Heart right ventricle (tissue), 16 donors: ENCODE data around the gene KIF6. TPM values are rescaled to one million over a fixed set of nuclear protein-coding genes. Genes with fewer than 3 reads are reported as not detected.

Experiments used
- ATAC-seq, 8 donors: fragments of 200-7000 bp; cut with Tn5 transposase; one replicate each; pipeline ENCODE4 v1.9.1; 2020; ENCODE audit warnings: mild to moderate bottlenecking in 8 of 8, moderate library complexity in 8 of 8, moderate number of reproducible peaks in 1 of 8
- DNase-seq, 2 donors: peaks; one replicate each; pipeline ENCODE4 v3.0.0-alpha.2; 2020
- H3K27ac ChIP-seq, 10 donors: fragments of 200-600 bp; sonication (generic) in 2 of 10; one replicate each; pipeline versions ENCODE4 v1.5.0 to v1.8.0; 2020 to 2022; ENCODE audit warnings: mild to moderate bottlenecking in 3 of 10
- H3K27me3 ChIP-seq, 7 donors: fragments of 200-600 bp; one replicate each; pipeline ENCODE4 v1.8.0; 2021 to 2022; ENCODE audit warnings: mild to moderate bottlenecking in 2 of 7
- H3K36me3 ChIP-seq, 9 donors: fragments of 200-600 bp; sonication (generic) in 1 of 9; one replicate each; pipeline versions ENCODE4 v1.5.0 to v1.8.0; 2020 to 2022; ENCODE audit warnings: mild to moderate bottlenecking in 2 of 9
- H3K4me1 ChIP-seq, 9 donors: fragments of 200-600 bp; sonication (generic) in 1 of 9; one replicate each; pipeline versions ENCODE4 v1.5.0 to v1.8.0; 2020 to 2022; ENCODE audit warnings: mild to moderate bottlenecking in 4 of 9
- H3K4me3 ChIP-seq, 10 donors: fragments of 200-600 bp; sonication (generic) in 2 of 10; one replicate each; pipeline versions ENCODE4 v1.5.0 to v1.8.0; 2020 to 2022; ENCODE audit warnings: mild to moderate bottlenecking in 7 of 10, moderate library complexity in 2 of 10
- H3K9me3 ChIP-seq, 11 donors: fragments of 200-600 bp in 10 of 11; sonication (generic) in 2 of 11; one replicate each; pipeline versions ENCODE4 v1.5.0 to v1.8.0; 2013 to 2022; ENCODE audit warnings: mild to moderate bottlenecking in 2 of 11, control low read depth in 1 of 11, moderate library complexity in 1 of 11
- WGBS, 2 donors: extraction: QIAGEN DNeasy Blood & Tissue Kit; methylation state at CpG; one replicate each; pipeline ENCODE4 v1.1.7; 2013; ENCODE audit warnings: inconsistent platforms in 1 of 2; 5-methylcytosine and 5-hydroxymethylcytosine counted together
- intact Hi-C, 10 donors: fragments of 100-400 bp; cut with DNase I; formaldehyde crosslinking; loops; one replicate each; pipeline versions ENCODE4 v1.11.1 to v1.14.2; 2022
- polyA plus RNA-seq, 2 donors: library from polyadenylated mRNA; stranded (reverse); fragments of 200-250 nt; gene quantifications; one replicate each; pipeline ENCODE4 v1.2.3, GENCODE V29; 2013
- total RNA-seq, 10 donors: library from RNA; stranded (reverse); fragmentation: NEBNext Ultra II Directional in 3 of 10; extraction: Animal tissue kit (Norgen Biotek cat#: 25700) in 3 of 10; gene quantifications; one replicate each; pipeline versions ENCODE4 v1.2.1 to v1.2.4, GENCODE V29; 2021 to 2023
- TF ChIP-seq, protein P1 (sequence below), 9 donors: fragments of 200-600 bp; sonication (generic) in 2 of 9; IDR thresholded peaks; one replicate each; pipeline versions ENCODE4 v1.5.0 to v1.8.0; 2021 to 2022; ENCODE audit warnings: antibody characterized with exemption in 9 of 9, mild to moderate bottlenecking in 5 of 9, moderate library complexity in 1 of 9
- donor health status: Arrhythmogenic right ventricular cardiomyopathy.
- donor health status: ischemic (EF 13 %, LVEDD 7.1; RV severe dilation, severe dysfunction).
- donor health status: healthy with polysubstance abuse.
- donor health status: DM: no; HTN: yes; CAD: no.
- donor health status: DM: no; HTN: no; CAD: no.
- donor health status: ischemic (EF 25% LVEDD 6.9; RV normal size, moderate dysfunction).
- donor health status: ischemic (EF 25% LVEDD 5.7; RV mildly dilated, moderate dysfunction).
- donor health status: healthy.
- donor health status: DM: yes; HTN: yes; CAD: no.
- donor health status: Ischemic cardiomyopathy.
- donor health status: ischemic (EF 35%, LVEDD 5.7; RV mildly dilated, moderate dysfunction).
- donor health status: nonischemic (EF 11% LVEDD 7.7; RV severe dilation, severe dysfunction).
- donor health status: DM: yes; HTN: yes; CAD: no.
- donor health status: PGD.
- donor health status: ischemic (EF 29% LVEDD 5.4; RV normal size, mild dysfunction).
- donor health status: nonischemic (EF 23%, LVEDD 6.1; RV moderate dilation, normal function).

The KIF6 gene
- total and polyA plus RNA-seq, 12 donors, result 0.01 to 1.6 (median 0.45) TPM; not detected in 2

GRCh38 chr6:39347206-39347605, 378.0 kb downstream of the KIF6 start:
- Histone ChIP-seq H3K27me3 (no peaks in the 10 kb centered on the region), H3K9me3 (no peaks in the 10 kb centered on the region), H3K4me3 (no peak overlapping the region), H3K36me3 (no peaks in the 10 kb centered on the region), H3K27ac (no peak overlapping the region), H3K4me1 (peaks cover 0 to 8% (median 0%) of the 10 kb centered on the region in 9 donors)
- 89 to 91% methylated on average over 6 of the region's 6 CpGs for WGBS, 2 donors
- intact Hi-C loops, result loop anchor here in 3 of 10 donors (5.0 to 10.0 kb wide), 3 partner anchors 958 to 1678 kb away; no protein-coding TSS in a partner anchor
- TF ChIP-seq, protein P1, sequence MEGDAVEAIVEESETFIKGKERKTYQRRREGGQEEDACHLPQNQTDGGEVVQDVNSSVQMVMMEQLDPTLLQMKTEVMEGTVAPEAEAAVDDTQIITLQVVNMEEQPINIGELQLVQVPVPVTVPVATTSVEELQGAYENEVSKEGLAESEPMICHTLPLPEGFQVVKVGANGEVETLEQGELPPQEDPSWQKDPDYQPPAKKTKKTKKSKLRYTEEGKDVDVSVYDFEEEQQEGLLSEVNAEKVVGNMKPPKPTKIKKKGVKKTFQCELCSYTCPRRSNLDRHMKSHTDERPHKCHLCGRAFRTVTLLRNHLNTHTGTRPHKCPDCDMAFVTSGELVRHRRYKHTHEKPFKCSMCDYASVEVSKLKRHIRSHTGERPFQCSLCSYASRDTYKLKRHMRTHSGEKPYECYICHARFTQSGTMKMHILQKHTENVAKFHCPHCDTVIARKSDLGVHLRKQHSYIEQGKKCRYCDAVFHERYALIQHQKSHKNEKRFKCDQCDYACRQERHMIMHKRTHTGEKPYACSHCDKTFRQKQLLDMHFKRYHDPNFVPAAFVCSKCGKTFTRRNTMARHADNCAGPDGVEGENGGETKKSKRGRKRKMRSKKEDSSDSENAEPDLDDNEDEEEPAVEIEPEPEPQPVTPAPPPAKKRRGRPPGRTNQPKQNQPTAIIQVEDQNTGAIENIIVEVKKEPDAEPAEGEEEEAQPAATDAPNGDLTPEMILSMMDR (IDR thresholded peaks at IDR 0.05), result no peak
- DNase-seq (no peak), ATAC-seq (no peak)

DNA sequence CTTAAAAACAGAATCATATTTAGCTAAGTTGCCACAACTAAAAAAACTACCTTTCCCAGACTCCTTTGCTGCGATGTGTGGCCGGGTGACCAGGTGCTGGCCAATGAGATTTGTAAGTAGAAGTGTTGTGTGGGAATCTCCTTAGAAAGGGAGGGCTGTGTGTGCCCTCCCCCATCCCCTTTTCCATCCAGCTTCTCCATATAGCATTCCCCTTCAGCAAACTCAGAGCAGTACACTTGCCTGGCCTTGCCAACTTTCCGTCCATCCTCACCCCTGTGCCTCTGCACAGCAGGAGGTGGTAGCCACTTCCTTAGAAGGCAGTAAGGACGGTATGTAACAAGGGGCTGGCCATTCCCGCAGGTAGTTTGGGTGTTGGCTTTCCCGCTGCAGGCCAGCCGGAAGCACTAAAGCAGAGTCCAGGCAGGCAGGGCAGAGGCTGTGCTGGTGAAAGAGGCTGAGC, 380.4 kb downstream of the KIF6 start:
- DNase-seq (no peak), ATAC-seq (peak in 1 of 8 donors; percentile 31)
- Histone ChIP-seq H3K36me3 (no peaks in the 10 kb centered on the region), H3K27me3 (peaks cover 0 to 8% (median 0%) of the 10 kb centered on the region in 7 donors), H3K9me3 (no peaks in the 10 kb centered on the region), H3K4me3 (no peak overlapping the region), H3K4me1 (peaks cover 0 to 12% (median 2%) of the 10 kb centered on the region in 9 donors), H3K27ac (no peak overlapping the region)
- intact Hi-C loops, result loop anchor here in 3 of 10 donors (5.0 to 10.0 kb wide), 3 partner anchors 960 to 1680 kb away; no protein-coding TSS in a partner anchor
- TF ChIP-seq, protein P1 (IDR thresholded peaks at IDR 0.05), result no peak
- 73 to 79% methylated on average over 7 of the region's 7 CpGs for WGBS, 2 donors

DNA sequence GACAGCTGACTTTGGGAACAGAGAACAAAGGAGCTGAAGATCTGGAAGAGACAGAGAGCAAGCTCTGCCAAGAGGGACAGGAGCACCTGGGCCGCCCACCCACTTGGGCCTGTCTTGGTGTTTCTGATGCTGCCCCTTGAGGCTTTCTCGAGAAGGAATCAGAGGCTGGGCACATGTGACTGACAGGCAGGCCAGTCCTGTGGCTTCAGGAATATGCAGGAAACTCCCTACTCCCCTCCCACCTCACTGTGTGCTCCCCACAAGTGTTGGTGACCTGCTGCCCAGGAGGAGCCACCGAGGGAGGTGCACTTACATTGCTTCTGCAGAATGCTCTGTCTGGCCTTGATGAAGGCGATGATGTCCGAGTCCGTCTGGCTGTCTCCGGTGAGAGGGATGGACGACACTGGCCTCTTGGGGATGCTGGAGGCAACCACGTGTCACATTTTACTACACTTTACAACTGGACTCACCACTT, 381.8 kb downstream of the KIF6 start:
- intact Hi-C loops, result loop anchor here in 2 of 10 donors (10.0 kb wide), 2 partner anchors 961 to 1681 kb away; no protein-coding TSS in a partner anchor
- Histone ChIP-seq H3K4me3 (no peak overlapping the region), H3K27ac (no peak overlapping the region), H3K4me1 (peaks cover 3 to 19% (median 9%) of the 10 kb centered on the region in 9 donors), H3K36me3 (no peaks in the 10 kb centered on the region), H3K27me3 (peaks cover 0 to 16% (median 2%) of the 10 kb centered on the region in 7 donors), H3K9me3 (no peaks in the 10 kb centered on the region)
- ATAC-seq (no peak), DNase-seq (no peak)
- TF ChIP-seq, protein P1 (IDR thresholded peaks at IDR 0.05), result no peak
- 70 to 81% methylated on average over 9 of the region's 9 CpGs for WGBS, 2 donors

GRCh38 chr6:39342692-39343395, 382.4 kb downstream of the KIF6 start:
- Histone ChIP-seq H3K4me3 (no peak overlapping the region), H3K9me3 (no peaks in the 10 kb centered on the region), H3K27me3 (peaks cover 0 to 16% (median 4%) of the 10 kb centered on the region in 7 donors), H3K27ac (no peak overlapping the region), H3K36me3 (no peaks in the 10 kb centered on the region), H3K4me1 (peaks cover 3 to 19% (median 9%) of the 10 kb centered on the region in 9 donors)
- DNase-seq, result no peak
- intact Hi-C loops, result loop anchor here in 2 of 10 donors (10.0 kb wide), 2 partner anchors 962 to 1682 kb away; no protein-coding TSS in a partner anchor
- TF ChIP-seq, protein P1 (IDR thresholded peaks at IDR 0.05), result no peak
- 70 to 73% methylated on average over 14 of the region's 14 CpGs for WGBS, 2 donors
- ATAC-seq, result peak in 4 of 8 donors; percentile 13 to 31 (median 23)
